Measurements from ENCODE around the gene FARP1.

- TF ChIP-seq CTCF (conservative IDR thresholded peaks at IDR 0.05; ENCODE audit: low read length) (no peak), EZH2phosphoT487 (IDR thresholded peaks at IDR 0.05; ENCODE audit: borderline replicate concordance, low read depth, low read length) (no peak)
Measured at GRCh38 chr13:98433654-98434053, 290.8 kb downstream of the FARP1 start.
